IPS DF 19.7 (cell line): ENCODE data around the gene ITM2A.

Experiments
- DNase-seq: peaks from one replicate; pipeline ENCODE4 v3.0.0-alpha.2; 2013; ENCODE audit warnings: low read depth, low spot score

The ITM2A gene

GRCh38 chrX:79366873-79367749 is at the start of gene ITM2A:
ITM2A (minus strand) TSS chrX:79367334; CDS start chrX:79367215, 119 bp downstream.
- DNase-seq, result no peak

- DNase-seq, result no peak
These were observed 47.9 kb upstream of the ITM2A start for GRCh38 chrX:79415056-79415455.

- no peak for DNase-seq
These were observed 46.8 kb upstream of the ITM2A start for GRCh38 chrX:79413963-79414362.

GRCh38 chrX:79412972-79413371 is 45.8 kb upstream of the ITM2A start:
- no peak for DNase-seq

GRCh38 chrX:79412166-79412565 is 45.0 kb upstream of the ITM2A start:
- DNase-seq, result no peak

GRCh38 chrX:79409657-79410056 is 42.5 kb upstream of the ITM2A start:
- DNase-seq, result no peak

- DNase-seq, result no peak
These were observed 41.6 kb upstream of the ITM2A start for GRCh38 chrX:79408623-79409322.

GRCh38 chrX:79400623-79401022 is 33.5 kb upstream of the ITM2A start:
- no peak for DNase-seq

- no peak for DNase-seq
These were observed 8.2 kb upstream of the ITM2A start for GRCh38 chrX:79375340-79375739.

- DNase-seq, result no peak
These were observed 4.5 kb upstream of the ITM2A start for GRCh38 chrX:79371640-79372039.

- DNase-seq, result no peak
These were observed 4.0 kb upstream of the ITM2A start for GRCh38 chrX:79371101-79371500.

GRCh38 chrX:79369871-79370270 is 2.7 kb upstream of the ITM2A start:
- no peak for DNase-seq

- no peak for DNase-seq
These were observed 1.3 kb upstream of the ITM2A start for GRCh38 chrX:79368441-79368840.

GRCh38 chrX:79367907-79368306 is 773 bp upstream of the ITM2A start:
- no peak for DNase-seq

GRCh38 chrX:79366556-79366872 is 620 bp downstream of the ITM2A start:
- no peak for DNase-seq

GRCh38 chrX:79365591-79365990 is 1.5 kb downstream of the ITM2A start:
- DNase-seq, result no peak

- no peak for DNase-seq
These were observed 2.8 kb downstream of the ITM2A start for GRCh38 chrX:79364306-79364705.

GRCh38 chrX:79361192-79361870 is 5.8 kb downstream of the ITM2A start:
- no peak for DNase-seq

- DNase-seq, result no peak
These were observed 30.0 kb downstream of the ITM2A start for GRCh38 chrX:79336869-79337815.

GRCh38 chrX:79330022-79330421 is 37.1 kb downstream of the ITM2A start:
- DNase-seq, result no peak

GRCh38 chrX:79325263-79325958 is 41.7 kb downstream of the ITM2A start:
- DNase-seq, result no peak
